ENCODE results near the gene NSD1. TPM values are rescaled to one million over a fixed set of nuclear protein-coding genes. Genes with fewer than 3 reads are reported as not detected.

The NSD1 gene
- total and polyA plus RNA-seq, 10 of the 15 experiments (the other 5 are each of a cell fraction or from before 2014, with no cell fraction given) = 7.0 to 57.9 (median 30.4) TPM

DNA sequence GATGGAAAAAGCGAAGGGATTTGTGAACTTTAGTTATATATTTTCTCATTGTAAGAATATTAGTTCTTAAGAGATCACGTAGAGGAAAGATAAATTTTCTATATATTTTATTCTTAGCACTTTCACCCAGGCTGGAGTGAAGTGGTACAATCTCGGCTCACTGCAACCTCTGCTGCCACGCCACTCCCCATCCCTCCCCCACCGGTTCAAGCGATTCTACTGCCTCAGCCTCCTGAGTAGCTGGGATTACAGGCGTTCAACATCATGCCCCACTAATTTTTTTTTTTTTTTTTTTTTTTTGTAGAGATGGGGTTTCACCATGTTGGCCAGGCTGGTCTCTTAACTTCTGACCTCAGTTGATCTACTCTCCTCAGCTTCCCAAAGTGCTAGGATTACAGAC, 127.4 kb downstream of the NSD1 start:
- ATAC-seq = no peak
- TF ChIP-seq MAX (IDR thresholded peaks at IDR 0.05; ENCODE audit: low read depth, low read length) (no peak), BHLHE40 (IDR thresholded peaks at IDR 0.05; ENCODE audit: borderline replicate concordance in 1 of 2, low read depth in 2 of 2, low read length in 1 of 2) (no peak), FOS (IDR thresholded peaks at IDR 0.05; ENCODE audit: borderline replicate concordance, extremely low read depth, insufficient read length) (no peak), BCLAF1 (IDR thresholded peaks at IDR 0.05) (no peak), ATF7 (IDR thresholded peaks at IDR 0.05; ENCODE audit: low read depth) (no peak), PRDM15 (CRISPR knock-in tag; IDR thresholded peaks at IDR 0.05) (no peak), RFX5 (IDR thresholded peaks at IDR 0.05; ENCODE audit: low read depth, low read length) (no peak), YBX1 (IDR thresholded peaks at IDR 0.05) (no peak)
- Histone ChIP-seq H3K27me3 (replicated peaks in 1 of 2; ENCODE audit: control insufficient read depth in 2 of 2, insufficient read depth in 2 of 2, low read length in 1 of 2) (no peaks in the 10 kb centered on the region), H3K79me2 (ENCODE audit: control insufficient read depth, insufficient read depth, low read length) (no peaks in the 10 kb centered on the region), H3K36me3 (ENCODE audit: control insufficient read depth in 2 of 2, insufficient read depth in 2 of 2, low read length in 1 of 2) (peaks cover 11 to 34% of the 10 kb centered on the region in 2 experiments), H3K9me3 (replicated peaks; ENCODE audit: control insufficient read depth, insufficient read depth, low read length) (no peaks in the 10 kb centered on the region), H3K9ac (ENCODE audit: control insufficient read depth, insufficient read depth, low read length) (no peak overlapping the region), H3K27ac (ENCODE audit: control insufficient read depth, insufficient read depth) (no peak overlapping the region), H3K4me1 (ENCODE audit: control insufficient read depth, insufficient read depth, low read length) (no peaks in the 10 kb centered on the region), H4K20me1 (ENCODE audit: control insufficient read depth, insufficient read depth) (no peaks in the 10 kb centered on the region), H2AFZ (ENCODE audit: control insufficient read depth, low read depth, low read length) (no peak overlapping the region), H3K4me3 (no peak overlapping the region), H3K4me2 (ENCODE audit: control insufficient read depth, insufficient read depth) (no peak overlapping the region)
- POLR2A ChIA-PET = interaction anchor here (0.7 kb wide), 1 partner anchor 35 kb away, joined by 5 read pairs; no protein-coding TSS in a partner anchor
- FAIRE-seq = no peak
- RAD21 ChIA-PET (ENCODE audit: unreplicated experiment) = no interaction called here
- no TSS peak for BruUV-seq (replicated peaks)
- DNase-seq (ENCODE audit: low read depth, low spot score) = no peak
- intact Hi-C loops (cut with micrococcal nuclease; ENCODE audit: unreplicated experiment) = loop anchor here (5.0 kb wide), 1 partner anchor 149 kb away; no protein-coding TSS in a partner anchor
- CTCF ChIA-PET = no interaction called here
- in situ Hi-C loops (cut with MboI) = no loop called here
- whole genome bisulfite sequencing (ENCODE audit: insufficient coverage, insufficient replicate concordance, low lambda C conversion rate, missing lambda C conversion rate) = 92% methylated on average over 7 of the region's 7 CpGs
- SMC1A ChIA-PET (ENCODE audit: uncharacterized antibody, unreplicated experiment) = no interaction called here
